Mucosa of stomach (tissue), 1 donor: ENCODE results near the gene SULT2A1.
"Not testable (repeated sequence)": the region's sequence is repeated elsewhere in the genome, so short reads cannot be mapped to it uniquely, and the experiment has no call there.

ENCODE experiments used
- H3K27me3 ChIP-seq: one replicate; pipeline ENCODE4 v1.7.0; 2013; ENCODE audit warnings: mild to moderate bottlenecking, low read length; ENCODE audit not compliant: control insufficient read depth, insufficient read depth
- H3K36me3 ChIP-seq: one replicate; pipeline ENCODE4 v1.7.0; 2013; ENCODE audit warnings: low read length; ENCODE audit not compliant: control insufficient read depth, insufficient read depth
- H3K4me1 ChIP-seq: one replicate; pipeline ENCODE4 v1.7.0; 2013; ENCODE audit warnings: mild to moderate bottlenecking, low read length; ENCODE audit not compliant: control insufficient read depth, insufficient read depth
- H3K4me3 ChIP-seq: one replicate; pipeline ENCODE4 v1.7.0; 2013; ENCODE audit warnings: low read length
- H3K9ac ChIP-seq: one replicate; pipeline ENCODE4 v1.7.0; 2013; ENCODE audit warnings: mild to moderate bottlenecking, low read length, moderate library complexity
- H3K9me3 ChIP-seq: one replicate; pipeline ENCODE4 v1.7.0; 2013; ENCODE audit warnings: mild to moderate bottlenecking, low read length, moderate library complexity; ENCODE audit not compliant: control insufficient read depth
- donor health status: Pancreatic carcinoma.

Gene SULT2A1

GRCh38 chr19:47858646-47859285, 27.3 kb downstream of the SULT2A1 start, which contains the start of gene TPRX2:
Gene TPRX2 (plus strand): TSS chr19:47859235. CDS start chr19:47859247, 12 bp downstream.
- not testable (repeated sequence) for H3K9ac ChIP-seq, H3K4me1 ChIP-seq, H3K4me3 ChIP-seq, H3K36me3 ChIP-seq, H3K9me3 ChIP-seq, H3K27me3 ChIP-seq

- H3K36me3 ChIP-seq, H3K4me1 ChIP-seq, H3K27me3 ChIP-seq, H3K9ac ChIP-seq, H3K9me3 ChIP-seq, H3K4me3 ChIP-seq: not testable (repeated sequence)
These were observed 27.9 kb downstream of the SULT2A1 start for GRCh38 chr19:47858231-47858630.

GRCh38 chr19:47854459-47854858, 31.7 kb downstream of the SULT2A1 start:
- Histone ChIP-seq H3K36me3 (no peaks in the 10 kb centered on the region), H3K9me3 (no peaks in the 10 kb centered on the region), H3K4me3 (no peak overlapping the region), H3K9ac (no peak overlapping the region), H3K27me3 (peaks cover 11% of the 10 kb centered on the region), H3K4me1 (no peaks in the 10 kb centered on the region)

GRCh38 chr19:47853003-47853402, 33.1 kb downstream of the SULT2A1 start:
- Histone ChIP-seq H3K27me3 (peaks cover 19% of the 10 kb centered on the region), H3K9ac (no peak overlapping the region), H3K4me1 (no peaks in the 10 kb centered on the region), H3K4me3 (no peak overlapping the region), H3K36me3 (no peaks in the 10 kb centered on the region), H3K9me3 (no peaks in the 10 kb centered on the region)

GRCh38 chr19:47848823-47849473, 37.2 kb downstream of the SULT2A1 start:
- Histone ChIP-seq H3K36me3 (no peaks in the 10 kb centered on the region), H3K27me3 (peaks cover 19% of the 10 kb centered on the region), H3K9me3 (no peaks in the 10 kb centered on the region), H3K4me1 (no peaks in the 10 kb centered on the region), H3K4me3 (no peak overlapping the region), H3K9ac (no peak overlapping the region)

- no peak overlapping the region for H3K9ac ChIP-seq
- H3K36me3 ChIP-seq: no peaks in the 10 kb centered on the region
- peaks cover 19% of the 10 kb centered on the region for H3K27me3 ChIP-seq
- no peaks in the 10 kb centered on the region for H3K9me3 ChIP-seq
- H3K4me3 ChIP-seq: no peak overlapping the region
- no peaks in the 10 kb centered on the region for H3K4me1 ChIP-seq
These were observed 37.7 kb downstream of the SULT2A1 start for GRCh38 chr19:47848425-47848822.

- Histone ChIP-seq H3K4me1 (no peaks in the 10 kb centered on the region), H3K27me3 (peaks cover 15% of the 10 kb centered on the region), H3K36me3 (no peaks in the 10 kb centered on the region), H3K9me3 (no peaks in the 10 kb centered on the region), H3K9ac (no peak overlapping the region), H3K4me3 (no peak overlapping the region)
These were observed 43.2 kb downstream of the SULT2A1 start for GRCh38 chr19:47842941-47843340.

GRCh38 chr19:47839913-47840312, 46.2 kb downstream of the SULT2A1 start:
- H3K9me3 ChIP-seq: no peaks in the 10 kb centered on the region
- H3K36me3 ChIP-seq: no peaks in the 10 kb centered on the region
- H3K9ac ChIP-seq: no peak overlapping the region
- H3K4me3 ChIP-seq: no peak overlapping the region
- no peaks in the 10 kb centered on the region for H3K4me1 ChIP-seq
- H3K27me3 ChIP-seq: peaks cover 15% of the 10 kb centered on the region

- Histone ChIP-seq H3K27me3 (peaks cover 15% of the 10 kb centered on the region), H3K9me3 (no peaks in the 10 kb centered on the region), H3K36me3 (no peaks in the 10 kb centered on the region), H3K4me1 (no peaks in the 10 kb centered on the region), H3K4me3 (no peak overlapping the region), H3K9ac (no peak overlapping the region)
These were observed 46.7 kb downstream of the SULT2A1 start for GRCh38 chr19:47839411-47839810.

- Histone ChIP-seq H3K4me1 (no peaks in the 10 kb centered on the region), H3K9ac (no peak overlapping the region), H3K9me3 (no peaks in the 10 kb centered on the region), H3K4me3 (no peak overlapping the region), H3K36me3 (no peaks in the 10 kb centered on the region), H3K27me3 (peaks cover 7% of the 10 kb centered on the region)
These were observed 50.1 kb downstream of the SULT2A1 start for GRCh38 chr19:47836038-47836437.

- Histone ChIP-seq H3K9ac (no peak overlapping the region), H3K36me3 (no peaks in the 10 kb centered on the region), H3K4me1 (no peaks in the 10 kb centered on the region), H3K9me3 (no peaks in the 10 kb centered on the region), H3K4me3 (no peak overlapping the region), H3K27me3 (peaks cover 4% of the 10 kb centered on the region)
These were observed 53.4 kb downstream of the SULT2A1 start for GRCh38 chr19:47832723-47833122.

- H3K4me1 ChIP-seq: no peaks in the 10 kb centered on the region
- H3K36me3 ChIP-seq: no peaks in the 10 kb centered on the region
- H3K27me3 ChIP-seq: peaks cover 5% of the 10 kb centered on the region
- no peak overlapping the region for H3K9ac ChIP-seq
- no peak overlapping the region for H3K4me3 ChIP-seq
- no peaks in the 10 kb centered on the region for H3K9me3 ChIP-seq
These were observed 59.3 kb downstream of the SULT2A1 start for GRCh38 chr19:47826800-47827199.
